ENCODE measurements around the gene CDCA4. TPM values are rescaled to one million over a fixed set of nuclear protein-coding genes. Genes with fewer than 3 reads are reported as not detected.

CDCA4 gene
- total and polyA plus RNA-seq, 10 of the 15 experiments (the other 5 are each of a cell fraction or from before 2014, with no cell fraction given), result 10.4 to 64.0 (median 52.1) TPM

GRCh38 chr14:104974146-104974541 lies 46.7 kb downstream of the CDCA4 start:
- no peak overlapping the region for H2AFZ ChIP-seq (ENCODE audit: control insufficient read depth, low read depth, low read length)
- ChIA-PET RAD21 (ENCODE audit: unreplicated experiment) (interaction anchor here (3.8 kb wide), 1 partner anchor 71 kb away, joined by 26 read pairs; no protein-coding TSS in a partner anchor), CTCF (interaction anchor here (1.1 to 5.0 kb wide), 4 partner anchors 62 to 102 kb away, joined by 3 to 82 read pairs (median 6); no protein-coding TSS in a partner anchor), SMC1A (ENCODE audit: uncharacterized antibody, unreplicated experiment) (interaction anchor here (0.9 to 3.4 kb wide), 4 partner anchors 64 to 78 kb away, joined by 3 to 24 read pairs (median 6); no protein-coding TSS in a partner anchor), POLR2A (no interaction called here)
- ATAC-seq (no peak), DNase-seq (ENCODE audit: low read depth, low spot score) (no peak), FAIRE-seq (no peak)
- no peak overlapping the region for H3K4me3 ChIP-seq
- BruUV-seq (replicated peaks), result no TSS peak
- 27% methylated on average over 13 of the region's 13 CpGs for WGBS (ENCODE audit: insufficient coverage, insufficient replicate concordance, low lambda C conversion rate, missing lambda C conversion rate)
- no peak overlapping the region for H3K4me2 ChIP-seq (ENCODE audit: control insufficient read depth, insufficient read depth)
- TF ChIP-seq MLLT1 (IDR thresholded peaks at IDR 0.05) (no peak), NR2C2 (IDR thresholded peaks at IDR 0.05; ENCODE audit: borderline replicate concordance, control insufficient read depth, insufficient read length, low read depth) (no peak), PAX5 (IDR thresholded peaks at IDR 0.05; ENCODE audit: borderline replicate concordance, low read depth, low read length) (no peak), RCOR1 (conservative IDR thresholded peaks at IDR 0.05; ENCODE audit: low read depth, low read length) (no peak), SUZ12 (IDR thresholded peaks at IDR 0.05; ENCODE audit: unreplicated experiment) (no peak), MXI1 (IDR thresholded peaks at IDR 0.05; ENCODE audit: low read depth, low read length) (no peak), CHD2 (IDR thresholded peaks at IDR 0.05; ENCODE audit: borderline replicate concordance, low read depth, low read length) (no peak), HDAC2 (IDR thresholded peaks at IDR 0.05) (no peak), FOS (IDR thresholded peaks at IDR 0.05; ENCODE audit: borderline replicate concordance, extremely low read depth, insufficient read length) (no peak), GATAD2B (conservative IDR thresholded peaks at IDR 0.05; ENCODE audit: low read depth) (no peak), BACH1 (IDR thresholded peaks at IDR 0.05; ENCODE audit: borderline replicate concordance) (no peak), TAF1 (IDR thresholded peaks at IDR 0.05; ENCODE audit: borderline replicate concordance, low read depth, low read length) (no peak), SREBF2 (IDR thresholded peaks at IDR 0.05; ENCODE audit: low read length) (no peak), RAD21 (IDR thresholded peaks at IDR 0.05; ENCODE audit: insufficient read depth, low read depth, low read length) (no peak), SMAD5 (IDR thresholded peaks at IDR 0.05; ENCODE audit: low read depth) (no peak), POU2F2 (IDR thresholded peaks at IDR 0.05; ENCODE audit: borderline replicate concordance, low read depth, low read length) (no peak), FOXK2 (IDR thresholded peaks at IDR 0.05) (no peak)
- TF ChIP-seq, protein P1, sequence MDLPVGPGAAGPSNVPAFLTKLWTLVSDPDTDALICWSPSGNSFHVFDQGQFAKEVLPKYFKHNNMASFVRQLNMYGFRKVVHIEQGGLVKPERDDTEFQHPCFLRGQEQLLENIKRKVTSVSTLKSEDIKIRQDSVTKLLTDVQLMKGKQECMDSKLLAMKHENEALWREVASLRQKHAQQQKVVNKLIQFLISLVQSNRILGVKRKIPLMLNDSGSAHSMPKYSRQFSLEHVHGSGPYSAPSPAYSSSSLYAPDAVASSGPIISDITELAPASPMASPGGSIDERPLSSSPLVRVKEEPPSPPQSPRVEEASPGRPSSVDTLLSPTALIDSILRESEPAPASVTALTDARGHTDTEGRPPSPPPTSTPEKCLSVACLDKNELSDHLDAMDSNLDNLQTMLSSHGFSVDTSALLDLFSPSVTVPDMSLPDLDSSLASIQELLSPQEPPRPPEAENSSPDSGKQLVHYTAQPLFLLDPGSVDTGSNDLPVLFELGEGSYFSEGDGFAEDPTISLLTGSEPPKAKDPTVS (IDR thresholded peaks at IDR 0.05; ENCODE audit: low read depth, low read length), result no peak
- TF ChIP-seq, protein P2, sequence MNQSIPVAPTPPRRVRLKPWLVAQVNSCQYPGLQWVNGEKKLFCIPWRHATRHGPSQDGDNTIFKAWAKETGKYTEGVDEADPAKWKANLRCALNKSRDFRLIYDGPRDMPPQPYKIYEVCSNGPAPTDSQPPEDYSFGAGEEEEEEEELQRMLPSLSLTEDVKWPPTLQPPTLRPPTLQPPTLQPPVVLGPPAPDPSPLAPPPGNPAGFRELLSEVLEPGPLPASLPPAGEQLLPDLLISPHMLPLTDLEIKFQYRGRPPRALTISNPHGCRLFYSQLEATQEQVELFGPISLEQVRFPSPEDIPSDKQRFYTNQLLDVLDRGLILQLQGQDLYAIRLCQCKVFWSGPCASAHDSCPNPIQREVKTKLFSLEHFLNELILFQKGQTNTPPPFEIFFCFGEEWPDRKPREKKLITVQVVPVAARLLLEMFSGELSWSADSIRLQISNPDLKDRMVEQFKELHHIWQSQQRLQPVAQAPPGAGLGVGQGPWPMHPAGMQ (IDR thresholded peaks at IDR 0.05; ENCODE audit: borderline replicate concordance), result no peak
- no peak overlapping the region for H3K27ac ChIP-seq (ENCODE audit: control insufficient read depth, insufficient read depth)
- no peaks in the 10 kb centered on the region for H3K79me2 ChIP-seq (ENCODE audit: control insufficient read depth, insufficient read depth, low read length)
- no peaks in the 10 kb centered on the region for H3K9me3 ChIP-seq (replicated peaks; ENCODE audit: control insufficient read depth, insufficient read depth, low read length)
- H3K9ac ChIP-seq (ENCODE audit: control insufficient read depth, insufficient read depth, low read length), result no peak overlapping the region
- no peaks in the 10 kb centered on the region; the same call in 1 of the 2 replicates for H3K4me1 ChIP-seq (ENCODE audit: control insufficient read depth, insufficient read depth, low read length)
- no peaks in the 10 kb centered on the region for H3K36me3 ChIP-seq (ENCODE audit: control insufficient read depth in 2 of 2, insufficient read depth in 2 of 2, low read length in 1 of 2)
- H4K20me1 ChIP-seq (ENCODE audit: control insufficient read depth, insufficient read depth), result no peaks in the 10 kb centered on the region
- peaks cover 7 to 10% of the 10 kb centered on the region in 2 experiments for H3K27me3 ChIP-seq (replicated peaks in 1 of 2; ENCODE audit: control insufficient read depth in 2 of 2, insufficient read depth in 2 of 2, low read length in 1 of 2)
- intact Hi-C loops (cut with micrococcal nuclease; ENCODE audit: unreplicated experiment) (loop anchor here (10.0 kb wide), 1 partner anchor 79 kb away; no protein-coding TSS in a partner anchor), in situ Hi-C loops (cut with MboI) (no loop called here)

Data from GM12878 (cell line).